Psoas muscle (tissue), 8 donors: ENCODE results near the gene RAPGEF5. TPM values are rescaled to one million over a fixed set of nuclear protein-coding genes. Genes with fewer than 3 reads are reported as not detected.
"Not testable (repeated sequence)": the region's sequence is repeated elsewhere in the genome, so short reads cannot be mapped to it uniquely, and the experiment has no call there.

Experiments
- ATAC-seq, 4 donors: fragments of 200-7000 bp; cut with Tn5 transposase; one replicate each; pipeline ENCODE4 v1.9.1; 2020; ENCODE audit warnings: moderate library complexity in 3 of 4, mild to moderate bottlenecking in 2 of 4
- DNase-seq, 2 donors: peaks; one replicate each; pipeline ENCODE4 v3.0.0-alpha.2; 2020
- H3K27ac ChIP-seq: fragments of 200-600 bp; one replicate; pipeline ENCODE4 v1.8.0; 2022
- H3K27me3 ChIP-seq, 3 donors: fragments of 200-600 bp in 1 of 3; one replicate each; pipeline versions ENCODE4 v1.6.1 to v1.8.0; 2013 to 2022; ENCODE audit warnings: low read length in 2 of 3, mild to moderate bottlenecking in 2 of 3, moderate library complexity in 1 of 3; ENCODE audit not compliant: insufficient read depth in 3 of 3
- H3K36me3 ChIP-seq, 2 donors: fragments of 200-600 bp in 1 of 2; one replicate each; pipeline versions ENCODE4 v1.6.1 to v1.8.0; 2013 to 2022; ENCODE audit warnings: low read depth in 1 of 2, mild to moderate bottlenecking in 1 of 2, moderate library complexity in 1 of 2; ENCODE audit not compliant: insufficient read depth in 1 of 2
- H3K4me1 ChIP-seq: fragments of 200-600 bp; one replicate; pipeline ENCODE4 v1.8.0; 2022
- H3K4me3 ChIP-seq: fragments of 200-600 bp; one replicate; pipeline ENCODE4 v1.8.0; 2022; ENCODE audit warnings: mild to moderate bottlenecking
- H3K9me3 ChIP-seq: fragments of 200-600 bp; one replicate; pipeline ENCODE4 v1.8.0; 2022
- CTCF ChIP-seq: fragments of 200-600 bp; IDR thresholded peaks from one replicate; pipeline ENCODE4 v1.8.0; 2022; ENCODE audit warnings: antibody characterized with exemption
- WGBS, 3 donors: extraction: QIAGEN DNeasy Blood & Tissue Kit; methylation state at CpG; one replicate each; pipeline versions ENCODE4 v1.1.6 to v1.1.7; 2013; 5-methylcytosine and 5-hydroxymethylcytosine counted together
- intact Hi-C, 2 donors: fragments of 100-400 bp; cut with DNase I; formaldehyde crosslinking; loops; one replicate each; pipeline versions ENCODE4 v1.11.0 to v1.14.2; 2022
- polyA plus RNA-seq, 3 donors: library from polyadenylated mRNA; stranded (reverse); fragments of 200-250 nt; gene quantifications; one replicate each; pipeline ENCODE4 v1.2.3, GENCODE V29; 2013
- total RNA-seq, 4 donors: library from RNA; stranded (reverse); fragmentation: NEBNext Ultra II Directional in 2 of 4; extraction: Animal tissue kit (Norgen Biotek cat#: 25700) in 2 of 4; gene quantifications; one replicate each; pipeline versions ENCODE4 v1.2.1 to v1.2.4, GENCODE V29; 2021 to 2023
- donor health status: healthy with polysubstance abuse.
- donor health status: DM: no; HTN: no; CAD: no; lungs with moderate emphysema.
- donor health status: Bipolar disorder and iron deficiency.
- donor health status: healthy.
- donor health status: DM: yes; HTN: yes; CAD: no.
- donor health status: DM: no; HTN: no; CAD: no.
- donor health status: DM: no; HTN: no; CAD: no.
- donor health status: DM: yes; HTN: yes; CAD: no.

RAPGEF5 gene
- total and polyA plus RNA-seq, 7 donors, result 2.6 to 10.8 (median 5.5) TPM

GRCh38 chr7:22105550-22105949, 251.4 kb downstream of the RAPGEF5 start:
- no peak for ATAC-seq

DNA sequence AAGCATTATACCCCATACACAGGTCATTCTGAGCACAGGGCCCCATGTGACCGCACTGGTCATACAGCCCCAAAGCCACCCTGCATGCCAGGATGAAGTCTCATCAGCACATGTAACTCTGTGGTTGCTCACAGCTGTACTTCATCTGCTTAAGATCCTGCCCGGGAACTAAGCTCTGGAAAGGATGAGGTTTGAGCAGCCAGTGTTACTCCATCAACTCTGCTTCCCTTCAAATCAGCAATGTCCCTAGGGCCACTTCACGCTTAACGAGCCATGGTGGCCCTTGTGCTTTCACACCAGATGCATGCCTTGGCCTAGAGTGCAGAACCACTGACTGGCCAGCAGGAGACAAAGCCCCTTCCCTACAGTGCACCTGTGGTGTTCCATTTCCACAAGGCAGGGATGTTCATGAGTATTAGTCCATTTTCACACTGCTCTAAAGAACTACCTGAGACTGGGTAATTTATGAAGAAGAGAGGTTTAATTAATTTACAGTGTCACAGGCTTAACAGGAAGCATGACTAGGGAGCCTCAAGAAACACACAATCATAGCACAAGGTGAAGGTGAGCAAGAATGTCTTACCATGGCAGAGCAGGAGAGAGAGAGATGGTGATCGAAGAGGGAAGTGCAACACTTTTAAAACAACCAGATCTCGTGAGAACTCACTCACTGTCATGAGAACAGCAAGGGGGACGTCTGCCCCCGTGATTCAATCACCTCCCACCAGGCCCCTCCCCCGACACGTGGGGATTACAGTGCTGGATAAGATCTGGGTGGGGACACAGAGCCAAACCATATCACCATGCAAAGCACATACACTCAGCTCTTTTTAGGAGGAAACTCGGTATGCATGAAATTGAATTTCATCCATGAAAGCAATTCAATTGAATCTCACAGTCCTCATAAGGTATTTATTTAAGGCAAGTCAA, 262.3 kb downstream of the RAPGEF5 start:
- H3K27ac ChIP-seq, result no peak overlapping the region
- H3K36me3 ChIP-seq, result no peaks in the 10 kb centered on the region
- DNase-seq (no peak), ATAC-seq (peak in 1 of 4 donors; percentile 45)
- H3K9me3 ChIP-seq, result no peaks in the 10 kb centered on the region
- H3K4me1 ChIP-seq, result peaks cover 4% of the 10 kb centered on the region
- H3K4me3 ChIP-seq, result no peak overlapping the region
- WGBS, 3 donors, result 46 to 51% (median 48%) methylated on average over 11 of the region's 11 CpGs
- H3K27me3 ChIP-seq, result no peaks in the 10 kb centered on the region
- intact Hi-C loops, result no loop called here
- TF ChIP-seq CTCF, result no peak

More at GRCh38 chr7:22105550-22105949, 251.4 kb downstream of the RAPGEF5 start:
- DNase-seq, result no peak
- Histone ChIP-seq H3K4me1 (no peaks in the 10 kb centered on the region), H3K36me3 (no peaks in the 10 kb centered on the region), H3K27me3 (peaks cover 0 to 4% (median 0%) of the 10 kb centered on the region in 3 donors), H3K9me3 (no peaks in the 10 kb centered on the region), H3K27ac (no peak overlapping the region), H3K4me3 (no peak overlapping the region)
- WGBS, 3 donors, result 94 to 96% (median 95%) methylated on average over 7 of the region's 7 CpGs
- intact Hi-C loops, result no loop called here
- no peak for TF ChIP-seq CTCF

GRCh38 chr7:22093936-22094335, 263.0 kb downstream of the RAPGEF5 start:
- intact Hi-C loops, result no loop called here
- Histone ChIP-seq H3K36me3 (no peaks in the 10 kb centered on the region), H3K9me3 (no peaks in the 10 kb centered on the region), H3K4me1 (peaks cover 4% of the 10 kb centered on the region), H3K27ac (no peak overlapping the region), H3K4me3 (no peak overlapping the region), H3K27me3 (no peaks in the 10 kb centered on the region)
- no peak for ATAC-seq
- WGBS, 3 donors, result 33 to 64% (median 45%) methylated on average over 6 of the region's 6 CpGs
- DNase-seq, result no peak
- no peak for TF ChIP-seq CTCF

GRCh38 chr7:22093001-22093400, 264.0 kb downstream of the RAPGEF5 start:
- ATAC-seq (no peak), DNase-seq (no peak)
- no peaks in the 10 kb centered on the region for H3K9me3 ChIP-seq
- no peaks in the 10 kb centered on the region for H3K36me3 ChIP-seq
- no peak for TF ChIP-seq CTCF
- H3K27ac ChIP-seq, result no peak overlapping the region
- H3K27me3 ChIP-seq, result no peaks in the 10 kb centered on the region
- no peak overlapping the region for H3K4me3 ChIP-seq
- peaks cover 4% of the 10 kb centered on the region for H3K4me1 ChIP-seq
- intact Hi-C loops, result no loop called here
- WGBS, 3 donors, result 18 to 22% (median 21%) methylated on average over 2 of the region's 2 CpGs

- H3K9me3 ChIP-seq, H3K27ac ChIP-seq, H3K4me3 ChIP-seq, ATAC-seq, H3K4me1 ChIP-seq, DNase-seq, H3K27me3 ChIP-seq, H3K36me3 ChIP-seq, intact Hi-C loops: not testable (repeated sequence)
- WGBS, 3 donors, result 87 to 91% (median 88%) methylated on average over 11 of the region's 11 CpGs
Measured at GRCh38 chr7:22090958-22091525, 265.9 kb downstream of the RAPGEF5 start.
